Natural killer cell (primary cell): ENCODE results near the gene TTI1. TPM values are rescaled to one million over a fixed set of nuclear protein-coding genes. Genes with fewer than 3 reads are reported as not detected.

Experiments
- ATAC-seq, 3 donors: fragments of 150-1000 bp in 2 of 3; fragments of 200-7000 bp in 1 of 3; cut with Tn5 transposase; 1 replicate in 1 of 3; 2 replicates in 2 of 3; pipeline ENCODE4 v1.10.0; 2021; ENCODE audit warnings: mild to moderate bottlenecking in 2 of 3, moderate library complexity in 2 of 3
- DNase-seq, 2 donors: peaks; one replicate each; pipeline versions ENCODE4 v3.0.0 to v3.0.0-alpha.2; 2013 to 2021; ENCODE audit warnings: mixed read lengths in 1 of 2
- H3K27ac ChIP-seq: one replicate; pipeline ENCODE4 v1.5.1; 2013; ENCODE audit warnings: mild to moderate bottlenecking, low read length
- H3K27me3 ChIP-seq: one replicate; pipeline ENCODE4 v1.6.1; 2013; ENCODE audit warnings: low read length; ENCODE audit not compliant: control insufficient read depth, insufficient read depth
- H3K36me3 ChIP-seq: one replicate; pipeline ENCODE4 v1.6.1; 2013; ENCODE audit warnings: low read length; ENCODE audit not compliant: control insufficient read depth, insufficient read depth
- H3K4me1 ChIP-seq: one replicate; pipeline ENCODE4 v1.6.1; 2013; ENCODE audit warnings: low read length; ENCODE audit not compliant: control insufficient read depth, insufficient read depth
- H3K4me3 ChIP-seq: one replicate; pipeline ENCODE4 v1.5.1; 2013; ENCODE audit warnings: low read length
- H3K9me3 ChIP-seq: one replicate; pipeline ENCODE4 v1.6.1; 2013; ENCODE audit warnings: low read length; ENCODE audit not compliant: control insufficient read depth, insufficient read depth
- H3K27ac Mint-ChIP-seq, 2 donors: one replicate each; pipeline ENCODE4 v1.8.0; 2022; ENCODE audit warnings: mild to moderate bottlenecking in 2 of 2, mixed read lengths in 2 of 2, moderate library complexity in 1 of 2
- H3K27me3 Mint-ChIP-seq, 2 donors: one replicate each; pipeline ENCODE4 v1.8.0; 2022; ENCODE audit warnings: low read depth in 2 of 2, mixed read lengths in 2 of 2
- H3K36me3 Mint-ChIP-seq: one replicate; pipeline ENCODE4 v1.8.0; 2022; ENCODE audit warnings: mixed read lengths
- H3K4me1 Mint-ChIP-seq, 2 donors: one replicate each; pipeline ENCODE4 v1.8.0; 2022; ENCODE audit warnings: mixed read lengths in 2 of 2
- H3K4me3 Mint-ChIP-seq: one replicate; pipeline ENCODE4 v1.8.0; 2022; ENCODE audit warnings: mild to moderate bottlenecking, moderate library complexity, mixed read lengths
- H3K9me3 Mint-ChIP-seq, 2 donors: one replicate each; pipeline ENCODE4 v1.8.0; 2022; ENCODE audit warnings: mixed read lengths in 2 of 2
- WGBS: methylation state at CpG from one replicate; pipeline ENCODE4 v1.1.7; 2013; ENCODE audit warnings: missing lambda C conversion rate; ENCODE audit not compliant: insufficient coverage; 5-methylcytosine and 5-hydroxymethylcytosine counted together
- intact Hi-C: fragments of 100-400 bp; cut with micrococcal nuclease; formaldehyde crosslinking; loops from one replicate; pipeline ENCODE4 v1.14.2; 2022
- total RNA-seq, 4 donors: library from RNA; stranded (reverse); fragments of 120-200 nt in 1 of 4; gene quantifications; one replicate each; pipeline versions ENCODE4 v1.2.3 to v1.2.4, GENCODE V29; 2013 to 2022
- TF ChIP-seq, protein P1 (sequence below): fragments of 200-600 bp; IDR thresholded peaks from one replicate; pipeline ENCODE4 v1.8.0; 2022; ENCODE audit warnings: antibody characterized with exemption

The TTI1 gene
- total RNA-seq, 3 donors from 2014 or later (not counting 1 experiment from before 2014, with no cell fraction given) = 15.9 to 23.9 (median 18.9) TPM

DNA sequence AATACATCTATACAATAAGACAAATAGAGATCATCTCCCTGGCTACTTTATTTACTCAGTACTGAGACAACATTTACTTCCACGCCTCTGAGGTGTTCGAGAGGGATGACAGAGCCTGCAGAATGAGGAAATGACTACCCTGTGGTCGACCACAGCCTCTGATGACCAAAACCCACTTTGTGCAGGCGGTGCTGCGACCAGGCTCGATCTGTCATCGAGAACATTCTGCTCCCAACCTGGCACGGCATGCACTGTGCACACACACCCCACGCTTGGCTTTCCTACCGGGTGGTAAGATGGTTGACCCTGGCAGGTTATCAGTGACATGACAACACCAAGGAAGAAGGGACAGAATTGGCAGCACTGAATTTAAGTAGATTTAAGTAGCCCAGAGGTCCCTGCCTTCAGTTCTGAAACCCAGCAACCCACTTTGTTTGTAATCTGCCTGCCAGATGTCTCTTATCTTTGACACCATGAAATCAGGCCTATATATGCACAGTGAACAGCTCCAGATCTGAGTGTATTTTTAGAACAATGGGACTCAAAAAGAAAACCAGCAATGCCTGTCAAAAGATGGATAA lies 42.6 kb downstream of the TTI1 start:
- Histone ChIP-seq H3K27ac (peak overlapping the region; percentile 90), H3K36me3 (peaks cover 25% of the 10 kb centered on the region), H3K9me3 (no peaks in the 10 kb centered on the region), H3K4me1 (peaks cover 32% of the 10 kb centered on the region), H3K27me3 (no peaks in the 10 kb centered on the region), H3K4me3 (no peak overlapping the region)
- under 1% methylated on average over 10 of the region's 10 CpGs for WGBS
- peaks cover 26 to 31% of the 10 kb centered on the region in 2 donors for H3K4me1 Mint-ChIP-seq
- TF ChIP-seq, protein P1, sequence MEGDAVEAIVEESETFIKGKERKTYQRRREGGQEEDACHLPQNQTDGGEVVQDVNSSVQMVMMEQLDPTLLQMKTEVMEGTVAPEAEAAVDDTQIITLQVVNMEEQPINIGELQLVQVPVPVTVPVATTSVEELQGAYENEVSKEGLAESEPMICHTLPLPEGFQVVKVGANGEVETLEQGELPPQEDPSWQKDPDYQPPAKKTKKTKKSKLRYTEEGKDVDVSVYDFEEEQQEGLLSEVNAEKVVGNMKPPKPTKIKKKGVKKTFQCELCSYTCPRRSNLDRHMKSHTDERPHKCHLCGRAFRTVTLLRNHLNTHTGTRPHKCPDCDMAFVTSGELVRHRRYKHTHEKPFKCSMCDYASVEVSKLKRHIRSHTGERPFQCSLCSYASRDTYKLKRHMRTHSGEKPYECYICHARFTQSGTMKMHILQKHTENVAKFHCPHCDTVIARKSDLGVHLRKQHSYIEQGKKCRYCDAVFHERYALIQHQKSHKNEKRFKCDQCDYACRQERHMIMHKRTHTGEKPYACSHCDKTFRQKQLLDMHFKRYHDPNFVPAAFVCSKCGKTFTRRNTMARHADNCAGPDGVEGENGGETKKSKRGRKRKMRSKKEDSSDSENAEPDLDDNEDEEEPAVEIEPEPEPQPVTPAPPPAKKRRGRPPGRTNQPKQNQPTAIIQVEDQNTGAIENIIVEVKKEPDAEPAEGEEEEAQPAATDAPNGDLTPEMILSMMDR = no peak
- H3K27me3 Mint-ChIP-seq = no peaks in the 10 kb centered on the region
- H3K9me3 Mint-ChIP-seq = no peaks in the 10 kb centered on the region
- peak; percentile 85 to 96 (median 91) for ATAC-seq
- peak overlapping the region; percentile 77 for H3K4me3 Mint-ChIP-seq
- intact Hi-C loops = loop anchor here (1.0 to 5.0 kb wide), 5 partner anchors 43 to 464 kb away; partner anchors contain the start of genes BLCAP, RPRD1B and TTI1
- peak overlapping the region; percentile 92 to 98 for H3K27ac Mint-ChIP-seq
- H3K36me3 Mint-ChIP-seq = no peaks in the 10 kb centered on the region
- peak; percentile 61 to 77 for DNase-seq

DNA sequence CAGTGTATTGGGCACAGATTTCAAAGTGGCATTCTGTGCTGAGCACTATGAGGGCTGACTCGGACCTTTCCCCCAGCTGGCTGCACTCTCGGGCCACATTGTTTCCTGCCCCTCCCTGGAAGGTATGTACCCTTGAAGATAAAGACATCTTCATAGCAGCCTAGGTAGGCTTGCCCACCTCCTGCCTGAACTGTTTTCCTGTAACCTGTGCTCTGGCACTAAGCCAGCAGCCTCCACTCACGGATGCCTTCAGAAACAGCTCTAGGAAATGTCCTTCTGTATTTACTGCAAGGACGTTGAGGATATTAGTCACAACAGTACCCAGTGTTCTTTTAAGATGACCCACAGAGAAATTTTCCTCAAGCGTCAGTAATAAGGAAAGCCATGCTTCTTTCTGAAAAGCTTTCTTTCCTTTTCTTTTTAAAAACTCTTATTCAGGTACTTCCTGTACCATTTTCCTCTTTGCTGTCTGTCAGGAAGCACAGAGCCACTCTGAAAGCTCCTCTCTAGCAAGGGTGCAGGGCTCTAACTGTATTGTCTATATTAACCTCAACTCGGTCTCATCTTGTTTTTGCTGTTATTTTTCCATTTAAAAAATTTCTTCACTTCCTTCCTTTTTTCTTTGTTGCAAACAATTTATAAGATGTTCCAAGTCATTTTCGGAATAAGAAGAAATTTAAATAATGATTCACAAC lies 43.5 kb downstream of the TTI1 start:
- peaks cover 18% of the 10 kb centered on the region for H3K36me3 ChIP-seq
- intact Hi-C loops = loop anchor here (1.0 to 5.0 kb wide), 5 partner anchors 44 to 463 kb away; partner anchors contain the start of genes BLCAP, RPRD1B and TTI1
- H3K4me3 ChIP-seq = no peak overlapping the region
- Mint-ChIP-seq H3K9me3 (no peaks in the 10 kb centered on the region), H3K27me3 (no peaks in the 10 kb centered on the region), H3K36me3 (no peaks in the 10 kb centered on the region), H3K4me1 (peaks cover 26 to 31% of the 10 kb centered on the region in 2 donors), H3K4me3 (peak overlapping the region; percentile 77), H3K27ac (peak overlapping the region; percentile 92 to 98)
- peak overlapping the region; percentile 90 for H3K27ac ChIP-seq
- H3K9me3 ChIP-seq = no peaks in the 10 kb centered on the region
- peaks cover 32% of the 10 kb centered on the region for H3K4me1 ChIP-seq
- WGBS = 32% methylated on average over 6 of the region's 7 CpGs
- ATAC-seq (no peak), DNase-seq (no peak)
- H3K27me3 ChIP-seq = no peaks in the 10 kb centered on the region
- TF ChIP-seq, protein P1 = no peak

DNA sequence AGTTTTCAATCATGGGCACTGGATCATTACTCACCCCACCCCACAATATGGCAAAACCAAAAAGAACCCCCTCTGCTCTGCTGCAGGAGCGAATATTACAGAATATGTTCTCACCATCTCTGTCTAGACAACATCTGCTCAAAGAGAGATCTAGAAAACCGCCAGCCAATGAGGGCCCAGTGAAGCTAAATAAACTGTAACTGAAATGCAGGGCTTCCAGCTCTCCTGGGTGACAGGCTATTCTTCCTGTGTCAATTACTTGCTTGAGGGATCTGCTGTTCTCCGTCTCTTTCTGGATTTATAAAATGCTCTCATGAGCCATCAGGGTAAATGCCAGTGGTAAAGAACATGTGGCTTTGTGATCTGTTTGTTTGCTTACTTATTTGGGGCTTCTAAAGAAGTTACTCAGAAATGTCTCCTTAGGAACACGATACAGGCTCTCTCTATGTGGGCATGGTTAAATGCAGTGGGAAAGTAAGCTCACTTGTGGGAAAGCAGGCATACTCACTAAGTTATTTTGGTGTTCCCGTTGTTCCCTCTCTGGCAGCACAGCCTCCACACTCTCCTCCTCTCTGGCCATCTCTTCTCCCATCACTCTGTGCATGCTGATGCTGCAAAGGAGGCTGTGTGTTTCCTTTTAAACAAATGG lies 44.8 kb downstream of the TTI1 start:
- H3K27ac Mint-ChIP-seq = peak overlapping the region; percentile 92 to 98
- no peaks in the 10 kb centered on the region for H3K27me3 Mint-ChIP-seq
- Histone ChIP-seq H3K27me3 (no peaks in the 10 kb centered on the region), H3K27ac (no peak overlapping the region), H3K4me1 (peaks cover 32% of the 10 kb centered on the region), H3K9me3 (no peaks in the 10 kb centered on the region), H3K4me3 (no peak overlapping the region), H3K36me3 (peaks cover 9% of the 10 kb centered on the region)
- 91% methylated on average over 5 of the region's 5 CpGs for WGBS
- intact Hi-C loops = no loop called here
- no peaks in the 10 kb centered on the region for H3K36me3 Mint-ChIP-seq
- TF ChIP-seq, protein P1 = no peak
- no peak overlapping the region for H3K4me3 Mint-ChIP-seq
- no peak for ATAC-seq
- H3K9me3 Mint-ChIP-seq = no peaks in the 10 kb centered on the region
- peaks cover 26 to 31% of the 10 kb centered on the region in 2 donors for H3K4me1 Mint-ChIP-seq
- no peak for DNase-seq
